ENCODE data around the gene COX6A2.
"Not testable (repeated sequence)": the region's sequence is repeated elsewhere in the genome, so short reads cannot be mapped to it uniquely, and the experiment has no call there.

COX6A2 gene

DNA sequence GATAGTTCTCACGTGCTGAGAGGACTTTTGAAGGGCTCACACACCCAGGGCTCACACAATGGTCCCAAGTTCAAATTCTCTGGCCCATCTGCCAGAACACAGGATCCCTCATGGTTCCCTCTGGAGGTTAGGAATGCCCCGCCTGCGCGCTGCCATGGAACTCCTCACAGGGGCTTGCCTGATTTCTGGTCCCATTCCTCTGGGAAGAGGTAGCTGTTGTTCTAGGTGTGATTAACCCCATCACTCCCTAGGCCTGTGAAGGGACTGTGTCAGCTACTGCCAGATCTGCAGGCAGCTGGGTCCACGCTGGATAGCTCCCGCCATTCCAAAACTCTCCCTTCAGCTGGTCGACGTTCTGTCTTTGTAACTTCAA, 28.8 kb upstream of the COX6A2 start:
- TF ChIP-seq, protein P1, sequence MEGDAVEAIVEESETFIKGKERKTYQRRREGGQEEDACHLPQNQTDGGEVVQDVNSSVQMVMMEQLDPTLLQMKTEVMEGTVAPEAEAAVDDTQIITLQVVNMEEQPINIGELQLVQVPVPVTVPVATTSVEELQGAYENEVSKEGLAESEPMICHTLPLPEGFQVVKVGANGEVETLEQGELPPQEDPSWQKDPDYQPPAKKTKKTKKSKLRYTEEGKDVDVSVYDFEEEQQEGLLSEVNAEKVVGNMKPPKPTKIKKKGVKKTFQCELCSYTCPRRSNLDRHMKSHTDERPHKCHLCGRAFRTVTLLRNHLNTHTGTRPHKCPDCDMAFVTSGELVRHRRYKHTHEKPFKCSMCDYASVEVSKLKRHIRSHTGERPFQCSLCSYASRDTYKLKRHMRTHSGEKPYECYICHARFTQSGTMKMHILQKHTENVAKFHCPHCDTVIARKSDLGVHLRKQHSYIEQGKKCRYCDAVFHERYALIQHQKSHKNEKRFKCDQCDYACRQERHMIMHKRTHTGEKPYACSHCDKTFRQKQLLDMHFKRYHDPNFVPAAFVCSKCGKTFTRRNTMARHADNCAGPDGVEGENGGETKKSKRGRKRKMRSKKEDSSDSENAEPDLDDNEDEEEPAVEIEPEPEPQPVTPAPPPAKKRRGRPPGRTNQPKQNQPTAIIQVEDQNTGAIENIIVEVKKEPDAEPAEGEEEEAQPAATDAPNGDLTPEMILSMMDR (IDR thresholded peaks at IDR 0.05; ENCODE audit: low read depth, low read length, missing control alignments) = no peak
- H3K4me3 ChIP-seq (replicated peaks; ENCODE audit: low read depth, low read length) = peak overlapping the region; percentile 79
- DNase-seq (ENCODE audit: extremely low read depth, low read depth) = no peak

DNA sequence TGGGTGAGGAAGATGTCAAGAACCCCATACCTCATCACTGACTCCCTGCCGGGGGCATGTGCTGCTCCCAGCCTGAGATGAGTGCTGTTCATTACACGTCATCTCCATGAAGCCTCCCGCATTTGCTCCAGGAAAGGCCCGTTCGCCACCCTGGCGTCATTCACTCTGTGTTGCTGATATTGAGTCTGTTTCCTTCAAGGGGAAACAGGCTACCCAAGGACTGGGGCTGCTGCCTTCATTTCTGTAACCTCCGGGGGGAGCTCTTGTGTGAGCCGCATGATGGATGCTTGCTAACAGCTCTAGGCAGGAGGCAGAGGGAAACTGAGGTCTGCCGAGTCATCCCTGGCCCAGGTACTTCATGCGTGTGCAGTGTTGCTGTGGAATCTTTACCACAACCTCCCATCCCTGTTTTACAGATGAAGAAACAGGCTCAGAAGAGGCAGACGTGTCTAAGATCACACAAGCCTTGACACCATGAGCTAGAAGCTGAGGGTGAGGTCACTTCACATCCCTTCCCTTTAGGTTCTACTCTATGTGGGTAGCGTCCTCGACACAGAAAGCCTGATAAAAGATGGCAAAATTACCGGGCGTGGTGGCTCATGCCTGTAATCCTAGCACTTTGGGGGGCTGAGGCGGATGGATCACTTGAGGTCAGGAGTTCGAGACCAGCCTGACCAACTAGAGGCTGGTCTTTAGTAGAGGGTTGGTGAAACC, 27.6 kb upstream of the COX6A2 start:
- DNase-seq (ENCODE audit: extremely low read depth, low read depth) = no peak
- H3K4me3 ChIP-seq (replicated peaks; ENCODE audit: low read depth, low read length) = no peak overlapping the region; the same call in 1 of the 2 replicates
- TF ChIP-seq, protein P1 (IDR thresholded peaks at IDR 0.05; ENCODE audit: low read depth, low read length, missing control alignments) = peak; percentile 46

GRCh38 chr16:31453255-31454204, 25.4 kb upstream of the COX6A2 start:
- no peak for DNase-seq (ENCODE audit: extremely low read depth, low read depth)
- TF ChIP-seq, protein P1 (IDR thresholded peaks at IDR 0.05; ENCODE audit: low read depth, low read length, missing control alignments) = no peak
- no peak overlapping the region for H3K4me3 ChIP-seq (replicated peaks; ENCODE audit: low read depth, low read length)

DNA sequence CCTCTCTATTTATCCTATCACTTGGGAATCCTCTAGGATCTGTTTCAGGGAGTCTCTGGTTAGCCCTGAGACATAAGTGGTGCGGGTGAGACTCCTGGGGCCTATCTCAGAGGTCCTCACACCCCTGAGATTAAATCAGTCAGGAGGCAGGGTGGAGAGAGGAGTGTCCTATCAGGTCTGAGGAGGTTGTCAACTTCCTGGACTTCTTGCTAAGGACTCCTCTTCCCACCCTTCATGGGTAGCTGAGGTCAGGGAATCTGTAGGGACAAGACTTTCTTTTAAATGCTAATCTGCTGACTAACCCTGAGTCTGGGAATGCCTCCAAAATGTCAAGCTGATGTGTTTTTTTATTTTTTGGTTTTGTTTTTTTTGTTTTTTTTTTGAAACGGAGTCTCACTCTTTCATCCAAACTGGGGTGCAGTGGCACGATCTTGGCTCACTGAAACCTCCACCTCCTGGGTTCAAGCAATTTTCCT, 24.5 kb upstream of the COX6A2 start:
- no peak overlapping the region for H3K4me3 ChIP-seq (replicated peaks; ENCODE audit: low read depth, low read length)
- TF ChIP-seq, protein P1 (IDR thresholded peaks at IDR 0.05; ENCODE audit: low read depth, low read length, missing control alignments) = no peak
- peak; percentile 81 for DNase-seq (ENCODE audit: extremely low read depth, low read depth)

DNA sequence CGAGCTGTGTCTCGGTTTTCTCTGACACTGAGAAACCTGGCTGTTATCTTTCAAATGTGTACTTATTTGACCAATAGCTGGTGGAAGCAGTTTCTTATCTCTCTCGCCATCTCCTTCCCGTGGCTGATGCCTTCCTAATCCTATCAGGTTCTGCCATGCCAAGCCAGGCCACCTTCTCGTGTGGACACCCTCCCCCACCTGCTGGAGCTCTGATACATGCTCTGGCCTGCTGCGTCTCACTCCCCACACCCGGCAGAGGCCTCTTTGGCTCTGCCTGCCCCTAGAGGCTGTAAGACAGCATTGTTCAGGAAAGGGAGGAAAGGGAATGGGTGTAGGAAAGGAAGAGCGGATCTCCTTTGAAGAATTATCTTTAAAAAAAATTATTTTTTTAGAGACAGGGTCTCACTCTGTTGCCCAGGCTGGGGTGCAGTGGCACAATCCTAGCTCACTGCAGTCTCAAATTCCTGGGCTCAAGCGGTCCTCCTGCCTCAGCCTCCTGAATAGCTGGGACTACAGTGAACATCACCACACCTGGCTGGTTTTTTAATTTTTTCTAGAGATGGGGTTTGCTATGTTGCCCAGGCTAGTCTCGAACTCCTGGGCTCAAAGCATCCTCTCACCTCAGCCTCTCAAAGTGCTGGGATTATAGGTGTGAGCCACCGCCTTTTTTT, 23.7 kb upstream of the COX6A2 start:
- TF ChIP-seq, protein P1 (IDR thresholded peaks at IDR 0.05; ENCODE audit: low read depth, low read length, missing control alignments) = peak; percentile 65
- no peak overlapping the region for H3K4me3 ChIP-seq (replicated peaks; ENCODE audit: low read depth, low read length)
- DNase-seq (ENCODE audit: extremely low read depth, low read depth) = no peak

DNA sequence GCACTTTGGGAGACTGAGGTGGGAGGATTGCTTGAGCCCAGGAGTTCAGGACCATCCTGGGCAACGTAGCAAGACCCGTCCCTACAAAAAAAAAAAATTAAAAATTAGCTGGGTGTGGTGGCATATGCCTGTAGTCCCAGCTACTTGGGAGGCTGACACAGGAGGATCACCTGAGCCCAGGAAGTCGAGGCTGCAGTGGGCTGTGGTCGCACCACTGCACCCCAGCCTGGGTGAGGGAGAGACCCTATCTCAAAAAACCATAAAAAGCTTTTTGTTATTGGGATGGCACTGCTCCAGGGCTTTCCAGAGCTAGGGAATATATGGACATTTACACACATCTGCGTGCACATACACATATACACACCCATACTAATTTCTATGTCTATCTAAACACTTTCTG, 23.0 kb upstream of the COX6A2 start:
- TF ChIP-seq, protein P1 (IDR thresholded peaks at IDR 0.05; ENCODE audit: low read depth, low read length, missing control alignments) = no peak
- DNase-seq (ENCODE audit: extremely low read depth, low read depth) = no peak

GRCh38 chr16:31445931-31446330, 17.8 kb upstream of the COX6A2 start:
- not testable (repeated sequence) for H3K4me3 ChIP-seq (replicated peaks; ENCODE audit: low read depth, low read length); DNase-seq (ENCODE audit: extremely low read depth, low read depth)

More for the DNA sequence above, 23.0 kb upstream of the COX6A2 start:
- H3K4me3 ChIP-seq (replicated peaks; ENCODE audit: low read depth, low read length) = no peak overlapping the region
